Dendritic cell treated with granulocyte-macrophage colony-stimulating factor and Interleukin-4, amounts not matched to agents 40 ng/mL and 50 ng/mL, for 4 days (primary cell): ENCODE results near the gene NKX6-1.

Experiments used
- H3K27ac Mint-ChIP-seq: one replicate; pipeline ENCODE4 v1.8.0; 2022; ENCODE audit warnings: mild to moderate bottlenecking, mixed read lengths
- H3K27me3 Mint-ChIP-seq: one replicate; pipeline ENCODE4 v1.8.0; 2022; ENCODE audit warnings: mild to moderate bottlenecking, mixed read lengths
- H3K36me3 Mint-ChIP-seq: one replicate; pipeline ENCODE4 v1.8.0; 2022; ENCODE audit warnings: low read depth, mixed read lengths
- H3K4me1 Mint-ChIP-seq: one replicate; pipeline ENCODE4 v1.8.0; 2022; ENCODE audit warnings: low read depth, mixed read lengths
- H3K4me3 Mint-ChIP-seq: one replicate; pipeline ENCODE4 v1.8.0; 2022; ENCODE audit warnings: mild to moderate bottlenecking, moderate library complexity, mixed read lengths
- H3K9me3 Mint-ChIP-seq: one replicate; pipeline ENCODE4 v1.8.0; 2022; ENCODE audit warnings: mixed read lengths
- intact Hi-C: fragments of 100-400 bp; cut with micrococcal nuclease; formaldehyde crosslinking; loops from one replicate; pipeline ENCODE4 v1.15.0; 2022

The NKX6-1 gene

DNA sequence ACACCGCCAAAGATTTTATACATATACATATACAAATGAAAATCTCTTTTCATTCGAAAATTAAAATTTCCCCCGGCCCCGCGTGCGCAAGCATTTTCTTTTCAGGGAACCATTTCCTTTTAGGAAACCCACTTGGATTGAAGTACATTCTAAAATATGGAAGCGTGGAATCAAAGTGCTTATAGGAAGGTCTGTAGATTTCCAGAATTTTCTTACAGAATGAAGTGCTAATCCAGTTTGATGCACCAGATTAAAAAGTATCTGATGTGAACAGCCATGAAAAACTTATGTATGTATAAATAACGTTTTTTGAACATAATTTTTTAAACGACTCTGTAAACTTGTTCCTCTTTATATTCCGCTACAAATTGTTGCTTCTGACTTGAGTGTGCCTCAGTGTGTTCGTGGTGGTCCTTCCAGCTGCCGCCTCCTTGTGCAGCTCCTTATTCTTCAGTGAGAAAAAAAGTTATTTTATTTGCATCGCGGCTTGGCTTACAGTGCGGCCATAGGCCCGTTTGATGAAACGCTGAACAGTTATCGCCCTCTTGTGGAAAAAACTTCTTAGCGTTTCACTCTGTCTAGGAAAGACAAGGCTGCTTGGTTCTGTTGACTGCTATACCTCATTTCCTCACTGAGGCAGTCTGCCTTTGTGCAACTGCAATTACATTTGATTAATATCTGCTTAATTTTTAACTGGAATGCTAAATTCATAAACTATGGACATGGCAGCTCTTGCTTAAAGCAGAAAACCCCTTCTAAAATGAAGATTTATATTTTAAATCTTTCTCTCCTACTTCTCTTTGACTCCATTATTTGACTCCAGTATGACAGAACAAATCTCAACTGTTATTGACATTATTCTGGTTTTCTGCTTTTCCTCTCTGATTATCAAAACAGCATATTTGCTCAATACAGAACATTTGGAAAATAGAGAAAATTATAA lies 4.7 kb upstream of the NKX6-1 start:
- H3K4me1 Mint-ChIP-seq, result peaks cover 24% of the 10 kb centered on the region
- H3K4me3 Mint-ChIP-seq, result no peak overlapping the region
- H3K9me3 Mint-ChIP-seq, result no peaks in the 10 kb centered on the region
- no peak overlapping the region for H3K27ac Mint-ChIP-seq
- no peaks in the 10 kb centered on the region for H3K36me3 Mint-ChIP-seq
- intact Hi-C loops, result loop anchor here (1.0 kb wide), 1 partner anchor 859 kb away; no protein-coding TSS in a partner anchor
- H3K27me3 Mint-ChIP-seq, result peaks cover 76% of the 10 kb centered on the region

DNA sequence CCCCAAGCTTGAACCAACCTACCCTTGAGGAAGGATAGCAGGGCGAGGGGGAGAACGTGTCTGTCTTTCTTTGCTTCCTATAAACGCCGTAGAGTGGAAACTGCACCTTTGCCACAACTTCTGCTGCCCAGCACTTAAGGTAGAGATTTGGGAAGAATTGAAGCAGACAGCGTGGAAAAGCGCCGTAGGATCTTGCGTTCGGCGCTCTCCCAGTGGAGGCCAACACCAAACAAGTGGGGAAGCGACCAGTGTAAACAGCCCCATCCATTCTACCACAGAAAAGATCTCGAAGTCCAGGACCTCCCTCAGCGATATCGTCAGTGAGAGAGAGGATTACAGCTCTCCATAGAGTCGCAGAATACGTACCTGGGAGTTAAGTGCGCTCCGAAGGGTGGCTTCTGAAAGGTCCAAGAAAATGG lies 3.9 kb upstream of the NKX6-1 start:
- Mint-ChIP-seq H3K36me3 (no peaks in the 10 kb centered on the region), H3K27me3 (peaks cover 77% of the 10 kb centered on the region), H3K4me1 (peaks cover 32% of the 10 kb centered on the region), H3K9me3 (no peaks in the 10 kb centered on the region), H3K4me3 (no peak overlapping the region), H3K27ac (no peak overlapping the region)
- intact Hi-C loops, result no loop called here

DNA sequence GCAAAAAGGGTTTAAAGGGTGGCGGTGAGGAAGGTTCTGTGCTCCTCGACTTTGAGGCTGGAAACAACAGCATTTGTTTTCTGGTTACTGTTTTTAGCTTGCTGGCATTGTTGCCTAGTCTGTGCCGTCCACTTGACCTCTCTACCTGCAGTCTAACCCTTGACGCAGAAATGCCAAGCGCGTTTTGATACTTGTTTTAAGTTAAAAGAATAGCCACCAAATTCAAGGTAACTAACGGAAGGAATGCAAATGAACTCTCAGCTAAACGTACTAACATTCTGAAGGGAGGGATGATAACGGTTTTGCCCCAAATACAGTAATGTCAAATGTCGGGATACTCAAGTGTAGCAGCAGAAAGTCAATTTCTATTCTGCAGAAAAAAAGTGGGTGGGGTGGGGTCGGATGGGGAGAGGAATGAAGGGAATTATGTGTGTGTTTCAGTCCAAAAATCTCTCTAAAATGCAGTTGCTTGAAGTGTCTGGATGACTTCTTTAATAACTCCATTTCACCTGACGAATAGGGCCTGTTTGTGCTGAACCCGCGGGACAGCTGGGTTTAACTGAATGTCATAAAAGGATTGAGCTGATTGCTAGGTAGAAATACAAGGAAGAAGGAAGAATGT lies 3.4 kb upstream of the NKX6-1 start:
- no peak overlapping the region for H3K27ac Mint-ChIP-seq
- peaks cover 78% of the 10 kb centered on the region for H3K27me3 Mint-ChIP-seq
- H3K4me3 Mint-ChIP-seq, result no peak overlapping the region
- no peaks in the 10 kb centered on the region for H3K9me3 Mint-ChIP-seq
- intact Hi-C loops, result no loop called here
- no peaks in the 10 kb centered on the region for H3K36me3 Mint-ChIP-seq
- H3K4me1 Mint-ChIP-seq, result peaks cover 32% of the 10 kb centered on the region

DNA sequence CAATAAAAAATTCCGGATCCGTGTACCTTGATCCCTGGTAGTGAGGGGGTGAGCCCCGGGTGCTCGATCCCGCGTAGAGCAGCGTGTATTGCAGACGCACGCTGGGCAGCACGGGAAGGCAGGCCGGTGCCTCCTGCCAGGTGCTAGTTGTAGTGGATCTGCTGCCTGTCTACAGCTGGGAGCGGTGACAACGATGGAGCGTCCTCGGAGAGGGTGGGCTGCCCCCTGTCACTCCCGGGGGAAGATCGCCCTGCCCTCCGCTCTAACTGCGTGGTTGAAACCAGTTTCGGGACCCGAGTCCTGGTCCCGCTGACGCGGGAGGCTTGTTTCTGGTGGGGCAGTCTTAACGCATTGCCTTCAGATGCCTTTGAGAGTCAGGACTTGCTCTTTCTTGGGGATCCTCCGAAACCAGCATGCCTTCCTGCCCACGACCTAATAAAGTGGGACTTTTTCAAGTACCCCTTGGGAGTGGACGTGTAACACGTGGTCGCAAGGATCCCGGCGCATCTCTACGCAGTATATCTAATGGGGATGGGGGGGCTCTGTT lies 2.7 kb upstream of the NKX6-1 start:
- Mint-ChIP-seq H3K9me3 (no peaks in the 10 kb centered on the region), H3K36me3 (no peaks in the 10 kb centered on the region), H3K27ac (no peak overlapping the region), H3K4me1 (peaks cover 37% of the 10 kb centered on the region), H3K27me3 (peaks cover 84% of the 10 kb centered on the region), H3K4me3 (no peak overlapping the region)
- intact Hi-C loops, result no loop called here

DNA sequence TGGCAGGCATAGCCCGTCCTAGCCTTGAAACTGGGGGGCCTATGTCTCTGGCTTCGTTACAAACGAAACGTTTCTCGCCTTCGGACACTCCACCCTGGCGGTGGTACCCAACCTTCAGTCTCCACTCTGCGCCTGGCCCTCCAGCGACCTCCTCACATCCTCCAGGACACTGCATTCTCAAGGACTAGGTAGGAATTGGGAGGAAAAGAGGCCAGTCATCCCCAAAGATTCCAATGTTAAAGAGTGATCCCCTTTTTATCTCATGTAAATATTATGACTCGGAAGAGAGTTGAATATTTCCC lies 2.1 kb upstream of the NKX6-1 start:
- Mint-ChIP-seq H3K9me3 (no peaks in the 10 kb centered on the region), H3K4me3 (no peak overlapping the region), H3K27me3 (peaks cover 90% of the 10 kb centered on the region), H3K4me1 (peaks cover 44% of the 10 kb centered on the region), H3K27ac (no peak overlapping the region), H3K36me3 (no peaks in the 10 kb centered on the region)
- intact Hi-C loops, result no loop called here

DNA sequence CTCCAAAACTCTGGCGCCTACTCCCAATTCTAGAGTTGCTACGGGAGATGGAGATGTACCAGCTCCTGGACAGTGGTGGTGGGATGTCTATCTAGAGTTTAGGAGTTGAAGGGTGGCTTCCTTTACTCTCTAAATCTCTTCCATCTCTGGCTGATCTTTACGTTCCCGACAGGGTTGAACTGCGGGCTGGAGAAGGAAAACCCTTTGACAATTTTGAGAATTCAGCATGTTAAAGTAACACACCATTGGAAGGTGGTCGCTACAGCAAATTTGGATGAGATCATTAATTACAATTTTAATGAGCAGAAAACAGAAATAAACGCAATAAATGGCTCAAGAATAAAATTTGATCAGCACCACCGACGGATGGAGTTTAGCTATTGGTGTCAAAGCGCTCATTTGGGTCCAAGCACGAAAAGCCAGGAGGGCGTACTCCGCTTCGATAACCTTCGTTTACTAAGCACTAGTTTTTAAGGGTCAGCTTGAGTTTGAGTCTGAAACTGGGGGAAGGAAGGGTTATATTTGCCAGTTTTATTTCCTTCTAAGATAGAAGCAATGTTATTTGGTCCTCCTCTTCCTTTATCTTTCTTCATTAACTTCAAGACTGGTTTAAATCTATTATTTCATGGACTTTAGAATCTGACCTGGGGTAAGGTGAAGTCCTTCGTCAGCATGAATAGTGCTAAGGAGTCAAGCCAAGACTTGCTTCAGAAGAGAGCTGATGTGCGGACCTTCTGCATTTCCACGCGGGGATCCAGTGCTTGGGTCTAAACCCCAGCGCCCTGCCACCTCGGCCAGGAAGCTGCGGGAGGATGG lies 1.5 kb upstream of the NKX6-1 start:
- H3K4me1 Mint-ChIP-seq, result peaks cover 49% of the 10 kb centered on the region
- peaks cover 90% of the 10 kb centered on the region for H3K27me3 Mint-ChIP-seq
- no peak overlapping the region for H3K4me3 Mint-ChIP-seq
- H3K36me3 Mint-ChIP-seq, result no peaks in the 10 kb centered on the region
- intact Hi-C loops, result no loop called here
- H3K9me3 Mint-ChIP-seq, result no peaks in the 10 kb centered on the region
- no peak overlapping the region for H3K27ac Mint-ChIP-seq

DNA sequence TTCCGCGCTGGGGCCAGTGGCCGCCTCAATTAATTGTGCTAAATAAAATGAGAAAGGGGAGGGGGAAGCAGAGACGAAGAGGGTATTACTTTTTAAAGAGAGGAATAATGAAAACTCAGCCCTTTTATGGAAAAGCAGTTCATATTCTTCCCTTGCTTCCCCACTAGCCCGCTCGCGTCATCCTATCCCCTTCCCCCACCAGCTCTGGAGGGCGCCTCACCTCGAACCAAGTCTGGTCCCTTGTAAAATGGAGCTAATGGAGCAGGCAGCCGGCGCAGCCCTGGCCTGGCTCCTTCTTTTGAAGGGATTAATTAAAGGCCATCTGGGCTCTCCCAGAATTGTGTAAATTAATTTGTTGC lies 511 bp upstream of the NKX6-1 start:
- intact Hi-C loops, result loop anchor here (10.0 kb wide), 1 partner anchor 995 kb away; no protein-coding TSS in a partner anchor
- H3K27me3 Mint-ChIP-seq, result peaks cover 93% of the 10 kb centered on the region
- peak overlapping the region; percentile 79 for H3K4me3 Mint-ChIP-seq
- H3K4me1 Mint-ChIP-seq, result peaks cover 53% of the 10 kb centered on the region
- no peaks in the 10 kb centered on the region for H3K9me3 Mint-ChIP-seq
- no peak overlapping the region for H3K27ac Mint-ChIP-seq
- H3K36me3 Mint-ChIP-seq, result no peaks in the 10 kb centered on the region

DNA sequence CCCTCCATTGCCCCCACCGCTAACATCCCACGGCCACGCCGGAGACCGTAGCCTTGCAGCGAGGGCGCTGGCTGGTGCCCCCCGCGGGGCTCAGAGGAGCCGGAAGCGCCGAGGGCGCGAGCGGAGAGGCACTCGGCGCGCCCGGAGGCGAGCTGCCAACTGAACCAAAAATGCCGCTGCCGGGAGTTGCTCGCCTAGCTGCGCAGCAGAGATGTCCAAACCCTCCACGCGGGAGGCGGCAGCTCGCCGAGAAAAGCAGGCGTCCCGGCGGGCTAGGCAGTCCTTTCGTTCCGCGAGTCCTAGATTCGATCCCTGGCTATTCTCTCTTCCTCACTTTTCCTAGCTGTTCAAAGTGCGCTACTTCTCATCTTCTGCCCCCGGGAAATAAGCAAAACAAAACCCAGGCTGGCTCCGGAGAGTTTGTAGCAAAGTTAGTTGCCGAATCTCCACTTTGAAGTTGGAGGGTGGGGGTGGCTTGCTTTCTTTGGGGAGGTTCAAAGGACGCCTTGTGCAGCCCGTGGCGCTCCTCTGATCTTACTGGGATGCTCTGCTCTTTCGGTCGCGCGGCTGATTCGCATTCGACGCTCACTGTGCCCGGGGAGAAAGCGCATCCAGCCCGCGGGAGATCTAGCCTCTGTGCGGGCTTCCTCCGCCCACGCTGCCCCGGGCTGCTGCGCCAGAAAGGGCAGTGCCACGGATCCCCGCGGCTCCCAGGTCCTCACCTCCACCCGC lies 723 bp downstream of the NKX6-1 start:
- no peaks in the 10 kb centered on the region for H3K9me3 Mint-ChIP-seq
- intact Hi-C loops, result loop anchor here (10.0 kb wide), 1 partner anchor 994 kb away; no protein-coding TSS in a partner anchor
- no peaks in the 10 kb centered on the region for H3K36me3 Mint-ChIP-seq
- peaks cover 96% of the 10 kb centered on the region for H3K27me3 Mint-ChIP-seq
- H3K4me1 Mint-ChIP-seq, result peaks cover 53% of the 10 kb centered on the region
- no peak overlapping the region for H3K27ac Mint-ChIP-seq
- H3K4me3 Mint-ChIP-seq, result peak overlapping the region; percentile 79

DNA sequence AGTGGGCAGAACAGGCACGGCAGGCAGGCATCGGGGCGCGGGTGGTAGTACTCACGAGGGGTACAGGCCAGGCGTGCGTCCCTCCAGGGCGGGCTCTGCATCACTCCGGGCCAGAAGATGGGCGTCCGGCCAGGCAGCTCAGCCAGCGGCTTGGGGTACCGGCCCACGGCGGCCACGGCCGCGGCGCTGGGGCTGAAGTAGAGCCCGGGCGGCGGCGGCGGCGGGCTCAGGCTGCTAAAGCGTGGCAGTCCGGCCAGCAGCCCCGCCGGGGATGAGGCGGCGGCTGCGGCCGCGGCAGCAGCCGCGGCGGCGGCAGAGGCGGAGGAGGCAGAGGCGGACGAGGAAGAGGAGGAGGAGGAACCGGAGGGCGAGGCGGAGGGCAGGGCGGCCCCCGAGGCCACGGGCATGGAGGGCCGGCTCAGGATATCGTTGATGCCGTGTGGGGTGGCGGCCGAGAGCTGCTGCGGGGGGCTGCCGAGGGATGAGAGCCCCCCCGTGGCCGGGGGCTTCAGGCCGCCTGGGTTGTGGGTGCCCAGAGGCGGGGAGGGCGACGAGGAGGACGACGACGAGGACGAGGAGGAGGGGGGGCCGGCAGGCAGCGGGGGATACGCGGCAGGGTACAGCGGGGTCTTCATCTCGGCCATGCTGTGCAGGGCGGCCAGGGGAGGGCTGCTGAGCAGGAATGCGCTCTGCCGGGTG lies 1.4 kb downstream of the NKX6-1 start:
- no peaks in the 10 kb centered on the region for H3K36me3 Mint-ChIP-seq
- H3K4me3 Mint-ChIP-seq, result peak overlapping the region; percentile 79
- intact Hi-C loops, result loop anchor here (10.0 kb wide), 1 partner anchor 993 kb away; no protein-coding TSS in a partner anchor
- H3K4me1 Mint-ChIP-seq, result peaks cover 54% of the 10 kb centered on the region
- H3K9me3 Mint-ChIP-seq, result no peaks in the 10 kb centered on the region
- H3K27me3 Mint-ChIP-seq, result peaks cover 94% of the 10 kb centered on the region
- H3K27ac Mint-ChIP-seq, result no peak overlapping the region

DNA sequence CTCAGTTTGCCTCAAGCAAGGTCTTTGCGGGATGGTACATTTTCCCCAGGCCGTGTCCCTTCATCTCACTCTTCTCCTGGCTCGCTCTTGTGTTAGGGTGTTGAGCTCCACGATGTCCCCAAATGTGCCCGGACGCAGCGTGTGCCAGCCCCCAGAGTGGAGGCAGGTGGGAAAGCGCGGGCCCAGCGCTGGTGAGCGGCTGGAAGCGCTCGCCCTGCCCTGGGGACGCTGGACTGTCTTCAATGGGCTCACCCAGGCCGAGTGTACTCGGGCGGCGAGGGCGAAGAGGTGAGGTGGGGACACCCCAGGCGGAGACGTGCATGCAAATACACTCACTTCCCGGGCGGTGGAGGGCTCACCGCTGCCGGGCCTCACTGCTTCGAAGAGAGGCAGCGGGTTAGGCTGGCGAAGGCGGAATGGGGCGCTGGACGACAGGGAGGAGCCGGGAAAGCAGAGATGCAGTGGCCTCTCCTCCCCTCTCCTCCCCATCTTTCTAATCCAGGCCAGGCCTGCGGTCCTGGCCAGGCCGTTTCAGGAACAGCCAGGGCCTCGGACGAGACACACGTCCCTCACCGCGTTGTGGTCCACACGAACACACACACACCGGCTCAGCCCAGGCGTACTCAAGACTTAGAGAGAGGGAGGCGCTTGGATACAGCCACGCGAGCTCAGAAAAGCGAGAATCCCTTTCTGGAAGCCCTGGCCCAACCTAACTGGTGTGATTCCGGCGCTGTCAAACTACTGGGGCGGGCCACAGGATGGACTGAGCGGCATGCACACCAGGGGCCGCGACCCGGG lies 2.2 kb downstream of the NKX6-1 start:
- Mint-ChIP-seq H3K36me3 (no peaks in the 10 kb centered on the region), H3K4me1 (peaks cover 54% of the 10 kb centered on the region), H3K4me3 (peak overlapping the region; percentile 79), H3K27me3 (peaks cover 93% of the 10 kb centered on the region), H3K27ac (no peak overlapping the region), H3K9me3 (no peaks in the 10 kb centered on the region)
- intact Hi-C loops, result loop anchor here (10.0 kb wide), 1 partner anchor 992 kb away; no protein-coding TSS in a partner anchor

DNA sequence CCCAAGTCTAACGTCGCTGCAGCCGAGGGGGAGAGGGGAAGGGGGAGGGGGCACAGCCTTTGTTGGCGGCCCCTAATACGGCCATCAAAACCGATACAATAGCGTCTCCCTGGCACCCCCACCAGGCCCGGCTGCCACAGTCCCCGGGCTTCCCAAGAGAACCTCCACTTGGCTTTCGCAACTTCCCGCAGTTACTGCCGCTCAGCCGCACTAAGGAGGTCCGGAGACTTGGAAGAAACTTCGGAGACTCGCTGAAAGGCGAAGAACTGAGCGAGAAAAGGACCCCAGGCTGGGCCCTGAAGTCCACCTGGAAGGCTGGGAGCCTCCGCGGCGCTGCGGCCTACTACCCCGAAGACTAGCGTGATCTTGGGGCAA lies 2.8 kb downstream of the NKX6-1 start:
- Mint-ChIP-seq H3K36me3 (no peaks in the 10 kb centered on the region), H3K27ac (no peak overlapping the region), H3K9me3 (no peaks in the 10 kb centered on the region), H3K4me3 (no peak overlapping the region), H3K4me1 (peaks cover 54% of the 10 kb centered on the region), H3K27me3 (peaks cover 93% of the 10 kb centered on the region)
- intact Hi-C loops, result loop anchor here (10.0 kb wide), 1 partner anchor 992 kb away; no protein-coding TSS in a partner anchor

DNA sequence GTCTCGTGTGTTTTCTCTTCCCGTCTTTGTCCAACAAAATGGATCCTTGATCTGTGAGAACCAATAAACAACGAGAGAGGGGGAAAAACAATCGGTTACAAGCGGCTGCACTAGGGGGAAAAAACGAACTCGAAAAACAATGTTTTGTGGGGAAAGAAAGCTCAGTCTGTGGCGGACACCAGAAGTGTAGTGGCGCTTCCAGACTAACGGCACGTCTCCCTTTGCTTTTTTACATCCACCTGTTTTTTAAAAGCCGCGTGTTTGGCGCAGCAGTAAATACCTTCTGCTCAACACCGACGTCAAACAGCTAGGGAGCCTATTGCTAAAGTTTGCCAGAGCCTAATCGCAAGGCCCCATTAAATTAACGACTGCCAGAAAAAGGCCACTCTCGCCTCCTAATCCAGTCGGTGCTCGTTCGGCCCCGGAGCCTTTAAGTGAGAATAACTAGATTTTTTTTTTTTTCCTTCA lies 3.3 kb downstream of the NKX6-1 start:
- Mint-ChIP-seq H3K4me1 (peaks cover 54% of the 10 kb centered on the region), H3K27ac (no peak overlapping the region), H3K9me3 (no peaks in the 10 kb centered on the region), H3K27me3 (peaks cover 93% of the 10 kb centered on the region), H3K4me3 (no peak overlapping the region), H3K36me3 (no peaks in the 10 kb centered on the region)
- intact Hi-C loops, result loop anchor here (10.0 kb wide), 1 partner anchor 991 kb away; no protein-coding TSS in a partner anchor
